ENCODE measurements around the gene ARHGAP12. TPM values are rescaled to one million over a fixed set of nuclear protein-coding genes. Genes with fewer than 3 reads are reported as not detected.

ARHGAP12 gene
- total and polyA plus RNA-seq, 2 donors from 2014 or later, result 15.0 to 30.9 TPM

GRCh38 chr10:31924833-31925232 is 3.8 kb downstream of the ARHGAP12 start:
- FAIRE-seq (no peak), DNase-seq (no peak)
- H3K4me1 ChIP-seq (ENCODE audit: control insufficient read depth in 2 of 3, insufficient read depth in 2 of 3, low read depth in 1 of 3, low read length in 3 of 3), result peaks cover 0 to 8% (median 5%) of the 10 kb centered on the region in 3 donors
- no peaks in the 10 kb centered on the region for H3K27me3 ChIP-seq (ENCODE audit: control insufficient read depth, insufficient read depth, low read length)
- no peaks in the 10 kb centered on the region for H3K9me3 ChIP-seq (ENCODE audit: control insufficient read depth in 2 of 3, insufficient read depth in 1 of 3, low read length in 3 of 3)
- H3K4me3 ChIP-seq (ENCODE audit: low read length in 3 of 3), result no peak overlapping the region
- no peaks in the 10 kb centered on the region for H3K36me3 ChIP-seq (ENCODE audit: control insufficient read depth in 2 of 3, insufficient read depth in 3 of 3, low read length in 3 of 3)
- intact Hi-C loops (cut with DNase I), result no loop called here
- H3K27ac ChIP-seq (ENCODE audit: low read depth in 2 of 2, low read length in 2 of 2), result no peak overlapping the region
- no peak for TF ChIP-seq CTCF (IDR thresholded peaks at IDR 0.05; ENCODE audit: borderline replicate concordance, extremely low read depth, insufficient read depth)
- H3K9ac ChIP-seq (ENCODE audit: low read length in 3 of 3), result no peak overlapping the region

GRCh38 chr10:31923389-31923788 is 5.2 kb downstream of the ARHGAP12 start:
- no peak overlapping the region for H3K4me3 ChIP-seq (ENCODE audit: low read length in 3 of 3)
- intact Hi-C loops (cut with DNase I), result no loop called here
- no peak overlapping the region for H3K27ac ChIP-seq (ENCODE audit: low read depth in 2 of 2, low read length in 2 of 2)
- no peaks in the 10 kb centered on the region for H3K9me3 ChIP-seq (ENCODE audit: control insufficient read depth in 2 of 3, insufficient read depth in 1 of 3, low read length in 3 of 3)
- no peaks in the 10 kb centered on the region for H3K36me3 ChIP-seq (ENCODE audit: control insufficient read depth in 2 of 3, insufficient read depth in 3 of 3, low read length in 3 of 3)
- no peak for FAIRE-seq
- DNase-seq, result no peak
- no peak for TF ChIP-seq CTCF (IDR thresholded peaks at IDR 0.05; ENCODE audit: borderline replicate concordance, extremely low read depth, insufficient read depth)
- H3K27me3 ChIP-seq (ENCODE audit: control insufficient read depth, insufficient read depth, low read length), result no peaks in the 10 kb centered on the region
- H3K9ac ChIP-seq (ENCODE audit: low read length in 3 of 3), result no peak overlapping the region
- H3K4me1 ChIP-seq (ENCODE audit: control insufficient read depth in 2 of 3, insufficient read depth in 2 of 3, low read depth in 1 of 3, low read length in 3 of 3), result peaks cover 0 to 8% (median 5%) of the 10 kb centered on the region in 3 donors

GRCh38 chr10:31921031-31921430 is 7.6 kb downstream of the ARHGAP12 start:
- Histone ChIP-seq H3K27me3 (ENCODE audit: control insufficient read depth, insufficient read depth, low read length) (no peaks in the 10 kb centered on the region), H3K9ac (ENCODE audit: low read length in 3 of 3) (no peak overlapping the region), H3K4me3 (ENCODE audit: low read length in 3 of 3) (no peak overlapping the region), H3K9me3 (ENCODE audit: control insufficient read depth in 2 of 3, insufficient read depth in 1 of 3, low read length in 3 of 3) (no peaks in the 10 kb centered on the region), H3K27ac (ENCODE audit: low read depth in 2 of 2, low read length in 2 of 2) (no peak overlapping the region), H3K36me3 (ENCODE audit: control insufficient read depth in 2 of 3, insufficient read depth in 3 of 3, low read length in 3 of 3) (no peaks in the 10 kb centered on the region), H3K4me1 (ENCODE audit: control insufficient read depth in 2 of 3, insufficient read depth in 2 of 3, low read depth in 1 of 3, low read length in 3 of 3) (peaks cover 0 to 5% (median 2%) of the 10 kb centered on the region in 3 donors)
- TF ChIP-seq CTCF (IDR thresholded peaks at IDR 0.05; ENCODE audit: borderline replicate concordance, extremely low read depth, insufficient read depth), result no peak
- FAIRE-seq (no peak), DNase-seq (no peak)
- intact Hi-C loops (cut with DNase I), result no loop called here

DNA sequence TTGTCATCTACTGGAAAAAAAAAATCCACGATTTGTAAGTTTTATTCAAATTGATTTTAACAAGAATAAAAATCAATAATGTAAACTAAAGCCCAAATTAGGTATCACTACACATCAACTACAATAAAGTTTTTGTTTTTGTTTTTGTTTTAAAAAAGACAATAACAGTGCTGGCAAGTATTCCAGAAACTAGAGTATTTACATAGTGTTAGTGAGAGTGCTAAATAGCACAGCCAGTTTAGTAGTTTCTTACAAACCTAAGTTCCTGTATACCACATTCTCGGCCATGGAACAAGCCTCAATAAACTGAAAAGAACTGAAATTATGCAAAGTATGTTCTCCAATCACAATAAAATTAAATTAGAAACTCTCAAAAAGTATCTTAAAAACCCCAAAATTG is 8.1 kb downstream of the ARHGAP12 start:
- Histone ChIP-seq H3K9me3 (ENCODE audit: control insufficient read depth in 2 of 3, insufficient read depth in 1 of 3, low read length in 3 of 3) (no peaks in the 10 kb centered on the region), H3K4me1 (ENCODE audit: control insufficient read depth in 2 of 3, insufficient read depth in 2 of 3, low read depth in 1 of 3, low read length in 3 of 3) (peaks cover 0 to 4% (median 0%) of the 10 kb centered on the region in 3 donors), H3K36me3 (ENCODE audit: control insufficient read depth in 2 of 3, insufficient read depth in 3 of 3, low read length in 3 of 3) (no peaks in the 10 kb centered on the region), H3K27me3 (ENCODE audit: control insufficient read depth, insufficient read depth, low read length) (no peaks in the 10 kb centered on the region), H3K27ac (ENCODE audit: low read depth in 2 of 2, low read length in 2 of 2) (no peak overlapping the region), H3K4me3 (ENCODE audit: low read length in 3 of 3) (no peak overlapping the region), H3K9ac (ENCODE audit: low read length in 3 of 3) (no peak overlapping the region)
- DNase-seq, result no peak
- intact Hi-C loops (cut with DNase I), result no loop called here
- TF ChIP-seq CTCF (IDR thresholded peaks at IDR 0.05; ENCODE audit: borderline replicate concordance, extremely low read depth, insufficient read depth), result no peak
- no peak for FAIRE-seq

Measured in kidney (tissue), 14 donors.